H1 (cell line): ENCODE measurements around the gene SMIM38. TPM values are rescaled to one million over a fixed set of nuclear protein-coding genes. Genes with fewer than 3 reads are reported as not detected.

ENCODE experiments used
- CTCF ChIA-PET: fragments of 300-600 bp; sonication (Branson Sonifier 250); formaldehyde crosslinking; loops from one replicate; lab custom pipeline; 2021; ENCODE audit not compliant: partially characterized antibody; lab: Charles Lee
- POLR2A ChIA-PET: fragments of 300-600 bp; sonication (Branson Sonifier 250); formaldehyde crosslinking; loops from one replicate; lab custom pipeline; 2021; ENCODE audit warnings: inconsistent platforms; ENCODE audit not compliant: partially characterized antibody; lab: Charles Lee
- DNase-seq, 2 experiments: peaks; one replicate each; pipeline versions ENCODE4 v3.0.0 to v3.0.0-alpha.2; 2010 to 2022; ENCODE audit warnings: low spot score in 2 of 2, low read depth in 1 of 2, mixed read lengths in 1 of 2
- FAIRE-seq: peaks from 2 replicates; lab custom pipeline; 2011; peaks lifted over from hg19 to GRCh38; lab: Jason Lieb, UNC
- H2AFZ ChIP-seq: 2 replicates; pipeline ENCODE4 v1.8.1; 2012; ENCODE audit warnings: low read length, inconsistent platforms
- H2AK5ac ChIP-seq: 2 replicates; pipeline ENCODE4 v1.6.1; 2013; ENCODE audit warnings: low read depth, low read length
- H2BK120ac ChIP-seq: replicated peaks from 2 replicates; pipeline ENCODE3; 2013; ENCODE audit warnings: low read depth, low read length, inconsistent platforms
- H2BK12ac ChIP-seq: 2 replicates; pipeline ENCODE4 v1.6.1; 2013; ENCODE audit warnings: low read depth, low read length
- H2BK15ac ChIP-seq: 2 replicates; pipeline ENCODE4 v1.6.1; 2013; ENCODE audit warnings: low read length
- H2BK20ac ChIP-seq: 2 replicates; pipeline ENCODE4 v1.6.1; 2013; ENCODE audit warnings: low read length
- H2BK5ac ChIP-seq: 2 replicates; pipeline ENCODE4 v1.6.1; 2013; ENCODE audit warnings: low read depth, low read length
- H3K14ac ChIP-seq: 2 replicates; pipeline ENCODE4 v1.6.1; 2013; ENCODE audit warnings: inconsistent platforms; ENCODE audit not compliant: insufficient read length
- H3K18ac ChIP-seq: 2 replicates; pipeline ENCODE4 v1.6.1; 2013; ENCODE audit warnings: low read length; ENCODE audit errors: extremely low read depth
- H3K23ac ChIP-seq: 2 replicates; pipeline ENCODE4 v1.6.1; 2013; ENCODE audit warnings: inconsistent platforms; ENCODE audit not compliant: insufficient read length
- H3K23me2 ChIP-seq: 2 replicates; pipeline ENCODE4 v1.6.1; 2013; ENCODE audit warnings: low read depth, low read length
- H3K27ac ChIP-seq: 2 replicates; pipeline ENCODE4 v1.6.1; 2011; ENCODE audit warnings: low read depth, low read length, inconsistent platforms
- H3K27me3 ChIP-seq, 4 experiments: replicated peaks in 1 of 4; 1 replicate in 1 of 4; 2 replicates in 3 of 4; pipeline versions ENCODE4 v1.6.1 to v1.8.1; 2011 to 2013; ENCODE audit warnings: low read length in 3 of 4, mild to moderate bottlenecking in 3 of 4, inconsistent platforms in 2 of 4, mixed read lengths in 2 of 4, moderate library complexity in 1 of 4; ENCODE audit not compliant: control insufficient read depth in 3 of 4, insufficient read depth in 3 of 4; ENCODE audit errors: extremely low read depth in 1 of 4
- H3K36me3 ChIP-seq, 4 experiments: 2 replicates each; pipeline versions ENCODE4 v1.6.1 to v1.8.1; 2011 to 2013; ENCODE audit warnings: mild to moderate bottlenecking in 4 of 4, low read length in 3 of 4, moderate library complexity in 2 of 4, control low read depth in 1 of 4, inconsistent platforms in 1 of 4; ENCODE audit not compliant: insufficient read depth in 4 of 4, control insufficient read depth in 2 of 4
- H3K4ac ChIP-seq: replicated peaks from 2 replicates; pipeline ENCODE3; 2013; ENCODE audit warnings: low read length, low read depth, mixed read lengths, inconsistent platforms; ENCODE audit not compliant: insufficient read length
- H3K4me1 ChIP-seq, 4 experiments: replicated peaks in 1 of 4; 1 replicate in 1 of 4; 2 replicates in 3 of 4; pipeline versions ENCODE4 v1.6.1 to v1.8.1; 2011 to 2013; ENCODE audit warnings: low read length in 3 of 4, inconsistent platforms in 2 of 4, mixed read lengths in 1 of 4; ENCODE audit not compliant: insufficient read depth in 4 of 4, control insufficient read depth in 3 of 4
- H3K4me2 ChIP-seq, 2 experiments: 2 replicates each; pipeline versions ENCODE4 v1.6.1 to v1.8.1; 2011 to 2013; ENCODE audit warnings: low read depth in 2 of 2, low read length in 2 of 2, control low read depth in 1 of 2, inconsistent platforms in 1 of 2, mild to moderate bottlenecking in 1 of 2; ENCODE audit not compliant: insufficient read depth in 1 of 2
- H3K4me3 ChIP-seq, 4 experiments: fragments of 200-600, 300-600 bp in 1 of 4; sonication (generic), shearing (Covaris generic), sonication (Bioruptor Twin) in 1 of 4; 2 replicates each; pipeline versions ENCODE4 v1.5.1 to v1.8.1; 2011 to 2016; ENCODE audit warnings: low read length in 4 of 4, low read depth in 3 of 4, control low read depth in 2 of 4, inconsistent platforms in 2 of 4, mild to moderate bottlenecking in 2 of 4, mixed read lengths in 1 of 4, moderate library complexity in 1 of 4; ENCODE audit not compliant: insufficient read depth in 2 of 4; ENCODE audit errors: extremely low read depth in 1 of 4
- H3K56ac ChIP-seq: replicated peaks from 2 replicates; pipeline ENCODE3; 2013; ENCODE audit warnings: low read depth, mild to moderate bottlenecking, mixed read lengths, low read length, inconsistent platforms; ENCODE audit not compliant: insufficient read length
- H3K79me1 ChIP-seq: 2 replicates; pipeline ENCODE4 v1.6.1; 2013; ENCODE audit warnings: low read depth, low read length, control low read depth
- H3K79me2 ChIP-seq, 2 experiments: 2 replicates each; pipeline versions ENCODE4 v1.6.1 to v1.8.1; 2012 to 2013; ENCODE audit warnings: low read length in 2 of 2, mild to moderate bottlenecking in 2 of 2, inconsistent platforms in 1 of 2; ENCODE audit not compliant: insufficient read depth in 2 of 2, control insufficient read depth in 1 of 2
- H3K9ac ChIP-seq, 4 experiments: replicated peaks in 1 of 4; 1 replicate in 1 of 4; 2 replicates in 3 of 4; pipeline versions ENCODE4 v1.6.1 to v1.8.1; 2011 to 2013; ENCODE audit warnings: low read depth in 3 of 4, low read length in 3 of 4, control low read depth in 2 of 4, mild to moderate bottlenecking in 2 of 4, moderate library complexity in 2 of 4, inconsistent platforms in 1 of 4; ENCODE audit errors: extremely low read depth in 1 of 4
- H3K9me3 ChIP-seq, 2 experiments: 2 replicates each; pipeline versions ENCODE4 v1.6.1 to v1.8.1; 2012 to 2013; ENCODE audit warnings: mild to moderate bottlenecking in 2 of 2, moderate library complexity in 2 of 2, control low read depth in 1 of 2, inconsistent platforms in 1 of 2, low read depth in 1 of 2, low read length in 1 of 2, mixed read lengths in 1 of 2; ENCODE audit not compliant: insufficient read depth in 2 of 2
- H4K20me1 ChIP-seq, 2 experiments: replicated peaks in 1 of 2; 2 replicates each; pipeline versions ENCODE3 to v1.8.1; 2011 to 2013; ENCODE audit warnings: inconsistent platforms in 2 of 2, low read length in 2 of 2, mild to moderate bottlenecking in 1 of 2; ENCODE audit not compliant: insufficient read depth in 2 of 2, control insufficient read depth in 1 of 2
- H4K5ac ChIP-seq: 2 replicates; pipeline ENCODE4 v1.6.1; 2013; ENCODE audit warnings: low read length, low read depth, mixed read lengths, inconsistent platforms; ENCODE audit not compliant: insufficient read length
- H4K8ac ChIP-seq: 2 replicates; pipeline ENCODE4 v1.8.0; 2013; ENCODE audit warnings: mild to moderate bottlenecking, moderate library complexity, low read length, inconsistent platforms; ENCODE audit not compliant: insufficient read depth; ENCODE audit errors: extremely low read depth
- H4K91ac ChIP-seq: replicated peaks from 2 replicates; pipeline ENCODE3; 2013; ENCODE audit warnings: low read length, mixed read lengths, inconsistent platforms; ENCODE audit not compliant: insufficient read length
- CBX8 ChIP-seq: fragments of 300-800, 300-1000 bp; sonication (generic); IDR thresholded peaks from 2 replicates; pipeline ENCODE4 v1.7.1; 2016; ENCODE audit warnings: low read depth, low read length, borderline replicate concordance
- GABPA ChIP-seq: IDR thresholded peaks from 2 replicates; pipeline ENCODE4 v1.6.1; 2011; ENCODE audit warnings: mild to moderate bottlenecking, low read length, moderate library complexity, borderline replicate concordance; ENCODE audit not compliant: insufficient read depth
- WGBS, 2 experiments: shearing (Covaris generic) in 1 of 2; methylation state at CpG; one replicate each; pipeline versions ENCODE4 v1.1.6 to v1.1.7; 2013 to 2015; ENCODE audit warnings: low lambda C conversion rate in 2 of 2, mixed read lengths in 2 of 2, inconsistent platforms in 1 of 2, low coverage in 1 of 2, missing lambda C conversion rate in 1 of 2; ENCODE audit not compliant: insufficient replicate concordance in 2 of 2, insufficient coverage in 1 of 2, insufficient read length in 1 of 2; ENCODE audit errors: extremely low coverage in 1 of 2, missing lambda C conversion rate in 1 of 2; 5-methylcytosine and 5-hydroxymethylcytosine counted together
- polyA plus RNA-seq, 7 experiments: library from polyadenylated mRNA; depleted of rRNA in 3 of 7; stranded (reverse) in 5 of 7; unstranded in 2 of 7; fragments of >200 nt in 5 of 7; fragments of 200-250 nt in 2 of 7; gene quantifications; 1 replicate in 5 of 7; 2 replicates in 1 of 7; 4 replicates in 1 of 7; pipeline versions ENCODE4 v1.2.1 to v1.2.3, GENCODE V29; 2011 to 2013; ENCODE audit warnings: missing spikeins in 2 of 7, mixed read lengths in 2 of 7
- total RNA-seq: library from RNA; stranded (reverse); fragmentation: NEBNext Ultra II Directional; extraction: Animal tissue kit (Norgen Biotek cat#: 25700); gene quantifications from 2 replicates; pipeline ENCODE4 v1.2.1, GENCODE V29; 2021
- TF ChIP-seq, protein P1 (sequence below): IDR thresholded peaks from 2 replicates; pipeline ENCODE4 v1.6.1; 2011; ENCODE audit warnings: low read depth, mild to moderate bottlenecking, low read length; ENCODE audit not compliant: insufficient read depth
- TF ChIP-seq, protein P2 (sequence below): IDR thresholded peaks from 2 replicates; pipeline ENCODE4 v1.6.1; 2011; ENCODE audit warnings: low read length, improper control_type of control experiment

Gene SMIM38
- total and polyA plus RNA-seq, 2 of the 8 experiments (the other 6 are each of a cell fraction or from before 2014, with no cell fraction given), result 0.17 to 0.20 TPM

DNA sequence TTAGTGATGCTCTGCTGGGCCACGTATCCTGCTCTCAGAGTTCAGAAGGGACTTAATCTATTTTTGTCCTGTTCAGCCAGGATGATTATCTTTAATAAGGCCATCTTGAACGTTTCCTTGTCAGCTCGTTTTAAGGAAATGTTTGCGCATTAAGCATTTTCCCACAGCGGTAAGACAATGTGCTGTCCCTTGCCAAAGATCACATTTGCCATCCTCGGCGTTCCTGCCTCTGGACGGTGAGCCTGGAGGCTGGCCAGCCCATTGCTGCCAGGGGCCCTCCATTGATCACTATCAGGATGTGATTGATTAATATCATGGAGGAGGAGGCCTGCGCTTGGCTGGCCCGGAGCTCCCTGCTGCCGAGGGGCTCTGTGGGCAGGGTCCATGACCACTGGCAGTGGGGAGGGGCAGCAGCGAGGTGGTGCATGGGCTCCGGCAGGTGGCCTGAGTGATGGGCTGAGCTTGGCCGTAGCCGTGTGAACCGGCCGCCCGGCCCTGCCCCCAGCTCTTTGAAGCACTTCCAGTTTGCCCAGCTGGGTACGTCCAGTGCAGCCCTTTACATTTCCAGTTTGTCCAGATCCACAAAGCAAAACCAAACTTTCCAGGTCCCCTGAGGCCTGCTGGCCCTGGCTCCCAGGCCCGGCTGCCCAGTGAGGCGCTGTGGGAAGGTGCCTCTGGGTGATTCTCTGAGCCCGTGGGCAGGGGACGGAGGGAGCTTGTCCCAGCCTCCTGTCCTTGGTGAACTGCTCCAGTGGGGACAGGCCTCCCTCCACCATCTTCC, 49.5 kb upstream of the SMIM38 start:
- H3K79me1 ChIP-seq, result no peaks in the 10 kb centered on the region
- no peak overlapping the region for H3K56ac ChIP-seq
- no peak overlapping the region for H3K4ac ChIP-seq
- H2BK12ac ChIP-seq, result no peak overlapping the region
- no peaks in the 10 kb centered on the region for H3K36me3 ChIP-seq
- no peak overlapping the region for H2BK120ac ChIP-seq
- H2AFZ ChIP-seq, result no peak overlapping the region
- H3K9me3 ChIP-seq, result peaks cover 3 to 5% of the 10 kb centered on the region in 2 experiments; a peak in 1 of 4 replicates
- ChIA-PET CTCF (interaction anchor here (0.6 to 2.4 kb wide), 10 partner anchors 9 to 562 kb away, joined by 3 to 13 read pairs (median 4); no protein-coding TSS in a partner anchor), POLR2A (interaction anchor here (0.8 to 1.4 kb wide), 2 partner anchors 18 to 540 kb away, joined by 3 to 4 read pairs; no protein-coding TSS in a partner anchor)
- no peaks in the 10 kb centered on the region for H3K79me2 ChIP-seq
- 89% methylated on average over 19 of the region's 23 CpGs; no CpG with 5 or more reads in 1 of the 2 experiments for WGBS, 2 experiments
- peaks cover 0 to 6% of the 10 kb centered on the region in 2 experiments for H4K20me1 ChIP-seq
- no peak for FAIRE-seq
- H4K91ac ChIP-seq, result no peak overlapping the region
- H3K23me2 ChIP-seq, result peaks cover 8% of the 10 kb centered on the region; the same call in 1 of the 2 replicates
- no peak overlapping the region for H2BK15ac ChIP-seq
- H2BK20ac ChIP-seq, result no peak overlapping the region
- TF ChIP-seq GABPA (no peak), CBX8 (no peak)
- TF ChIP-seq, protein P1, sequence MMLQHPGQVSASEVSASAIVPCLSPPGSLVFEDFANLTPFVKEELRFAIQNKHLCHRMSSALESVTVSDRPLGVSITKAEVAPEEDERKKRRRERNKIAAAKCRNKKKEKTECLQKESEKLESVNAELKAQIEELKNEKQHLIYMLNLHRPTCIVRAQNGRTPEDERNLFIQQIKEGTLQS, result no peak
- TF ChIP-seq, protein P2, sequence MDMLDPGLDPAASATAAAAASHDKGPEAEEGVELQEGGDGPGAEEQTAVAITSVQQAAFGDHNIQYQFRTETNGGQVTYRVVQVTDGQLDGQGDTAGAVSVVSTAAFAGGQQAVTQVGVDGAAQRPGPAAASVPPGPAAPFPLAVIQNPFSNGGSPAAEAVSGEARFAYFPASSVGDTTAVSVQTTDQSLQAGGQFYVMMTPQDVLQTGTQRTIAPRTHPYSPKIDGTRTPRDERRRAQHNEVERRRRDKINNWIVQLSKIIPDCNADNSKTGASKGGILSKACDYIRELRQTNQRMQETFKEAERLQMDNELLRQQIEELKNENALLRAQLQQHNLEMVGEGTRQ, result no peak
- H3K14ac ChIP-seq, result no peak overlapping the region
- no peak overlapping the region for H3K27ac ChIP-seq
- H3K27me3 ChIP-seq, result no peaks in the 10 kb centered on the region; a peak in 1 of 7 replicates
- no peak overlapping the region for H2BK5ac ChIP-seq
- no peak overlapping the region for H2AK5ac ChIP-seq
- H3K9ac ChIP-seq, result no peak overlapping the region
- H4K5ac ChIP-seq, result no peak overlapping the region
- H3K4me2 ChIP-seq, result no peak overlapping the region
- no peak for DNase-seq
- H3K18ac ChIP-seq, result no peak overlapping the region
- H3K23ac ChIP-seq, result no peak overlapping the region
- H4K8ac ChIP-seq, result no peak overlapping the region; the same call in 1 of the 2 replicates
- H3K4me3 ChIP-seq, result no peak overlapping the region
- H3K4me1 ChIP-seq, result peaks cover 0 to 4% (median 2%) of the 10 kb centered on the region in 4 experiments; a peak in 3 of 7 replicates
